Astrocyte (in vitro differentiated cells and primary cell): ENCODE results near the gene VGLL4. TPM values are rescaled to one million over a fixed set of nuclear protein-coding genes. Genes with fewer than 3 reads are reported as not detected.

ENCODE experiments used
- DNase-seq: peaks from one replicate; pipeline ENCODE4 v3.0.0-alpha.2; 2010; ENCODE audit warnings: low read depth
- FAIRE-seq: peaks from 2 replicates; lab custom pipeline; 2011; peaks lifted over from hg19 to GRCh38; lab: Jason Lieb, UNC
- H2AFZ ChIP-seq: 2 replicates; pipeline ENCODE4 v1.6.0; 2012; ENCODE audit warnings: low read depth, low read length, inconsistent platforms
- H3K27ac ChIP-seq: 2 replicates; pipeline ENCODE4 v1.5.1; 2011; ENCODE audit warnings: low read depth, low read length, inconsistent platforms
- H3K27me3 ChIP-seq: 2 replicates; pipeline ENCODE4 v1.6.0; 2011; ENCODE audit warnings: low read length, inconsistent platforms; ENCODE audit not compliant: insufficient read depth
- H3K36me3 ChIP-seq: 2 replicates; pipeline ENCODE4 v1.5.1; 2011; ENCODE audit warnings: low read length, inconsistent platforms; ENCODE audit not compliant: insufficient read depth
- H3K4me1 ChIP-seq: 2 replicates; pipeline ENCODE4 v1.5.1; 2011; ENCODE audit warnings: low read length, inconsistent platforms; ENCODE audit not compliant: insufficient read depth
- H3K4me2 ChIP-seq: 2 replicates; pipeline ENCODE4 v1.6.0; 2012; ENCODE audit warnings: low read length, inconsistent platforms
- H3K4me3 ChIP-seq: 2 replicates; pipeline ENCODE4 v1.5.1; 2011; ENCODE audit warnings: low read depth, mild to moderate bottlenecking, low read length, inconsistent platforms; ENCODE audit not compliant: insufficient read depth
- H3K79me2 ChIP-seq: 2 replicates; pipeline ENCODE4 v1.6.0; 2012; ENCODE audit warnings: mild to moderate bottlenecking, low read length, inconsistent platforms; ENCODE audit not compliant: insufficient read depth
- H3K9ac ChIP-seq: 2 replicates; pipeline ENCODE4 v1.6.0; 2012; ENCODE audit warnings: mild to moderate bottlenecking, low read length, inconsistent platforms
- H3K9me3 ChIP-seq: 2 replicates; pipeline ENCODE4 v1.5.1; 2012; ENCODE audit warnings: low read depth, mild to moderate bottlenecking, low read length, inconsistent platforms; ENCODE audit not compliant: insufficient read depth
- H4K20me1 ChIP-seq: 2 replicates; pipeline ENCODE4 v1.6.0; 2012; ENCODE audit warnings: low read length, inconsistent platforms; ENCODE audit not compliant: insufficient read depth
- H3K27ac Mint-ChIP-seq: one replicate; pipeline ENCODE4 v1.8.0; 2021; ENCODE audit warnings: mild to moderate bottlenecking, mixed read lengths; ENCODE audit not compliant: unreplicated experiment
- H3K27me3 Mint-ChIP-seq: one replicate; pipeline ENCODE4 v1.8.0; 2021; ENCODE audit warnings: low read depth, mixed read lengths; ENCODE audit not compliant: unreplicated experiment
- H3K36me3 Mint-ChIP-seq: one replicate; pipeline ENCODE4 v1.8.0; 2021; ENCODE audit warnings: low read depth, mixed read lengths; ENCODE audit not compliant: unreplicated experiment
- H3K4me1 Mint-ChIP-seq: one replicate; pipeline ENCODE4 v1.8.0; 2021; ENCODE audit warnings: low read depth, mixed read lengths; ENCODE audit not compliant: unreplicated experiment
- H3K4me3 Mint-ChIP-seq: one replicate; pipeline ENCODE4 v1.8.0; 2021; ENCODE audit warnings: mild to moderate bottlenecking, moderate library complexity, mixed read lengths; ENCODE audit not compliant: unreplicated experiment
- H3K9me3 Mint-ChIP-seq: one replicate; pipeline ENCODE4 v1.8.0; 2021; ENCODE audit warnings: mild to moderate bottlenecking, mixed read lengths; ENCODE audit not compliant: unreplicated experiment
- EZH2 ChIP-seq: IDR thresholded peaks from 2 replicates; pipeline ENCODE4 v1.6.1; 2012; ENCODE audit warnings: mild to moderate bottlenecking, low read length, inconsistent platforms; ENCODE audit not compliant: insufficient read depth
- total RNA-seq: library from RNA; stranded (reverse); gene quantifications from 2 replicates; pipeline ENCODE4 v1.2.1, GENCODE V29; 2021
- TF ChIP-seq, protein P1 (sequence below): IDR thresholded peaks from 2 replicates; pipeline ENCODE4 v1.5.1; 2011; ENCODE audit warnings: low read depth, mild to moderate bottlenecking, inconsistent platforms, low read length, moderate library complexity; ENCODE audit not compliant: insufficient read depth

Gene VGLL4
- total RNA-seq, 1 donor from 2014 or later = 70.3 TPM

GRCh38 chr3:11604139-11604892 is 39.4 kb downstream of the VGLL4 start:
- H2AFZ ChIP-seq = no peak overlapping the region
- H3K9me3 ChIP-seq = no peaks in the 10 kb centered on the region
- Mint-ChIP-seq H3K27me3 (no peaks in the 10 kb centered on the region), H3K27ac (peak overlapping the region; percentile 99), H3K4me3 (no peak overlapping the region), H3K9me3 (peaks cover 2% of the 10 kb centered on the region), H3K36me3 (peaks cover 22% of the 10 kb centered on the region), H3K4me1 (peaks cover 77% of the 10 kb centered on the region)
- no peak for FAIRE-seq
- no peak overlapping the region for H3K4me3 ChIP-seq
- no peak for TF ChIP-seq EZH2
- TF ChIP-seq, protein P1, sequence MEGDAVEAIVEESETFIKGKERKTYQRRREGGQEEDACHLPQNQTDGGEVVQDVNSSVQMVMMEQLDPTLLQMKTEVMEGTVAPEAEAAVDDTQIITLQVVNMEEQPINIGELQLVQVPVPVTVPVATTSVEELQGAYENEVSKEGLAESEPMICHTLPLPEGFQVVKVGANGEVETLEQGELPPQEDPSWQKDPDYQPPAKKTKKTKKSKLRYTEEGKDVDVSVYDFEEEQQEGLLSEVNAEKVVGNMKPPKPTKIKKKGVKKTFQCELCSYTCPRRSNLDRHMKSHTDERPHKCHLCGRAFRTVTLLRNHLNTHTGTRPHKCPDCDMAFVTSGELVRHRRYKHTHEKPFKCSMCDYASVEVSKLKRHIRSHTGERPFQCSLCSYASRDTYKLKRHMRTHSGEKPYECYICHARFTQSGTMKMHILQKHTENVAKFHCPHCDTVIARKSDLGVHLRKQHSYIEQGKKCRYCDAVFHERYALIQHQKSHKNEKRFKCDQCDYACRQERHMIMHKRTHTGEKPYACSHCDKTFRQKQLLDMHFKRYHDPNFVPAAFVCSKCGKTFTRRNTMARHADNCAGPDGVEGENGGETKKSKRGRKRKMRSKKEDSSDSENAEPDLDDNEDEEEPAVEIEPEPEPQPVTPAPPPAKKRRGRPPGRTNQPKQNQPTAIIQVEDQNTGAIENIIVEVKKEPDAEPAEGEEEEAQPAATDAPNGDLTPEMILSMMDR = no peak
- H3K4me1 ChIP-seq = peaks cover 71% of the 10 kb centered on the region
- peak; percentile 73 for DNase-seq
- H3K36me3 ChIP-seq = peaks cover 4% of the 10 kb centered on the region
- H3K27me3 ChIP-seq = no peaks in the 10 kb centered on the region
- peak overlapping the region; percentile 75 for H3K9ac ChIP-seq
- H3K79me2 ChIP-seq = peaks cover 82% of the 10 kb centered on the region
- peak overlapping the region; percentile 68 for H3K4me2 ChIP-seq
- H3K27ac ChIP-seq = peak overlapping the region; percentile 93
- H4K20me1 ChIP-seq = peaks cover 39% of the 10 kb centered on the region

DNA sequence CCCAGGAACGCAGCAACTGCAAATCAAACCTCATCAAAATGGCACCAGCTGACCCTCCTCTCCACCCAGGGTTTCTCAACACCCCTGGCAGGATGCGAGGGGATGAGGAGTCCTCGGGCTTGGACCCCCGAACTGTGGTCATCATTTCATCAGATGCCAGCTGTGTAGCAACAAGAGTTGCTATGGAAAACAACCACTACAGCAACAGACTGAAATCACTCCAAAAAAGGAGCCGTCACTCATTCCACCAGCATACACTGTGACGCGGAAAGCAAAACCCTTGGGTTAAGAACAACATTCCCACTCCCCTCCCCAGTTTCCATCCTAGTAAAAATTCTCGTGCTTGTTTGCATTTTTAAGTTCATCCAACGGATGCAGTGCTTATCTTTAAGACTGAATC is 40.1 kb downstream of the VGLL4 start:
- Histone ChIP-seq H2AFZ (no peak overlapping the region), H3K27me3 (no peaks in the 10 kb centered on the region), H4K20me1 (peaks cover 33% of the 10 kb centered on the region), H3K4me2 (peak overlapping the region; percentile 68), H3K9me3 (no peaks in the 10 kb centered on the region), H3K27ac (peak overlapping the region; percentile 93), H3K4me3 (no peak overlapping the region), H3K4me1 (peaks cover 64% of the 10 kb centered on the region), H3K79me2 (peaks cover 81% of the 10 kb centered on the region), H3K36me3 (peaks cover 4% of the 10 kb centered on the region), H3K9ac (peak overlapping the region; percentile 75)
- Mint-ChIP-seq H3K27ac (peak overlapping the region; percentile 99), H3K36me3 (peaks cover 22% of the 10 kb centered on the region), H3K4me3 (no peak overlapping the region), H3K27me3 (no peaks in the 10 kb centered on the region), H3K4me1 (peaks cover 76% of the 10 kb centered on the region), H3K9me3 (peaks cover 2% of the 10 kb centered on the region)
- peak; percentile 47 for FAIRE-seq
- TF ChIP-seq EZH2 = no peak
- TF ChIP-seq, protein P1 = no peak
- DNase-seq = peak; percentile 92

- peaks cover 2% of the 10 kb centered on the region for H3K9me3 Mint-ChIP-seq
- peak overlapping the region; percentile 99 for H3K27ac Mint-ChIP-seq
- Histone ChIP-seq H3K4me1 (peaks cover 58% of the 10 kb centered on the region), H4K20me1 (peaks cover 28% of the 10 kb centered on the region), H3K27ac (peak overlapping the region; percentile 93), H2AFZ (no peak overlapping the region), H3K4me3 (no peak overlapping the region), H3K9ac (peak overlapping the region; percentile 75), H3K4me2 (peak overlapping the region; percentile 68), H3K36me3 (peaks cover 4% of the 10 kb centered on the region), H3K9me3 (no peaks in the 10 kb centered on the region), H3K27me3 (no peaks in the 10 kb centered on the region), H3K79me2 (peaks cover 81% of the 10 kb centered on the region)
- no peak overlapping the region for H3K4me3 Mint-ChIP-seq
- no peak for FAIRE-seq
- TF ChIP-seq, protein P1 = no peak
- no peak for TF ChIP-seq EZH2
- peaks cover 78% of the 10 kb centered on the region for H3K4me1 Mint-ChIP-seq
- H3K36me3 Mint-ChIP-seq = peaks cover 22% of the 10 kb centered on the region
- no peak for DNase-seq
- no peaks in the 10 kb centered on the region for H3K27me3 Mint-ChIP-seq
Observed at GRCh38 chr3:11602886-11603527, 40.7 kb downstream of the VGLL4 start.
